ENCODE results near the gene SNAPC2.

The SNAPC2 gene

GRCh38 chr19:7963566-7963965, 43.4 kb downstream of the SNAPC2 start:
- in situ Hi-C loops (cut with HindIII; ENCODE audit: low sequenced_read_pairs): no loop called here

GRCh38 chr19:7965259-7965841, 45.2 kb downstream of the SNAPC2 start:
- in situ Hi-C loops (cut with HindIII; ENCODE audit: low sequenced_read_pairs): no loop called here

GRCh38 chr19:7965921-7966665, 46.0 kb downstream of the SNAPC2 start:
- in situ Hi-C loops (cut with HindIII; ENCODE audit: low sequenced_read_pairs): no loop called here

- in situ Hi-C loops (cut with HindIII; ENCODE audit: low sequenced_read_pairs): no loop called here
Observed at GRCh38 chr19:7968008-7968795, 48.1 kb downstream of the SNAPC2 start.

GRCh38 chr19:7968796-7969554, 48.8 kb downstream of the SNAPC2 start:
- in situ Hi-C loops (cut with HindIII; ENCODE audit: low sequenced_read_pairs): no loop called here

GRCh38 chr19:7969555-7969939, 49.4 kb downstream of the SNAPC2 start:
- in situ Hi-C loops (cut with HindIII; ENCODE audit: low sequenced_read_pairs): no loop called here

- in situ Hi-C loops (cut with HindIII; ENCODE audit: low sequenced_read_pairs): no loop called here
Observed at GRCh38 chr19:7970716-7971448, 50.7 kb downstream of the SNAPC2 start.

- in situ Hi-C loops (cut with HindIII; ENCODE audit: low sequenced_read_pairs): no loop called here
Observed at GRCh38 chr19:7971553-7972520, 51.7 kb downstream of the SNAPC2 start.

All from DLD1 (cell line).